Endothelial cell of umbilical vein (primary cell): ENCODE results near the gene ENTR1. TPM values are rescaled to one million over a fixed set of nuclear protein-coding genes. Genes with fewer than 3 reads are reported as not detected.

Experiments
- BruUV-seq: library from RNA; stranded (reverse); fragments of 400-500 nt; replicated peaks from 2 replicates; lab custom pipeline; 2021; lab: Mats Ljungman, UMichigan
- CTCF ChIA-PET: fragments of 300-600, 350-600 bp; sonication (Branson Sonifier 250); formaldehyde crosslinking; loops from one replicate; lab custom pipeline; 2021; ENCODE audit warnings: antibody characterized with exemption, inconsistent platforms; lab: Charles Lee
- POLR2A ChIA-PET: fragments of 300-600, 350-600 bp; sonication (Branson Sonifier 250); formaldehyde crosslinking; loops from one replicate; lab custom pipeline; 2021; ENCODE audit warnings: antibody characterized with exemption, inconsistent platforms; lab: Charles Lee
- DNase-seq: peaks from one replicate; pipeline ENCODE4 v3.0.0-alpha.2; 2011; ENCODE audit warnings: low read depth, low spot score
- FAIRE-seq: peaks from 2 replicates; lab custom pipeline; 2011; peaks lifted over from hg19 to GRCh38; lab: Jason Lieb, UNC
- H2AFZ ChIP-seq: 2 replicates; pipeline ENCODE4 v1.6.0; 2012; ENCODE audit warnings: low read depth, low read length, control low read depth, inconsistent platforms
- H3K27ac ChIP-seq: 2 replicates; pipeline ENCODE4 v1.5.1; 2011; ENCODE audit warnings: low read depth, mild to moderate bottlenecking, control low read depth, low read length, moderate library complexity; ENCODE audit not compliant: insufficient read depth
- H3K27me3 ChIP-seq, 2 experiments: 2 replicates each; pipeline versions ENCODE4 v1.6.0 to v1.6.1; 2011; ENCODE audit warnings: low read length in 2 of 2, mixed read lengths in 1 of 2; ENCODE audit not compliant: control insufficient read depth in 2 of 2, insufficient read depth in 2 of 2
- H3K36me3 ChIP-seq, 2 experiments: 2 replicates in 1 of 2; 3 replicates in 1 of 2; pipeline ENCODE4 v1.5.1; 2011; ENCODE audit warnings: low read length in 2 of 2, mild to moderate bottlenecking in 1 of 2, moderate library complexity in 1 of 2; ENCODE audit not compliant: control insufficient read depth in 2 of 2, insufficient read depth in 2 of 2; ENCODE audit errors: extremely low read depth in 1 of 2
- H3K4me1 ChIP-seq: 3 replicates; pipeline ENCODE4 v1.5.1; 2011; ENCODE audit warnings: mild to moderate bottlenecking, low read length; ENCODE audit not compliant: control insufficient read depth, insufficient read depth; ENCODE audit errors: extremely low read depth
- H3K4me2 ChIP-seq: 2 replicates; pipeline ENCODE4 v1.6.1; 2011; ENCODE audit warnings: low read length, control low read depth, mixed read lengths; ENCODE audit not compliant: insufficient read depth
- H3K4me3 ChIP-seq, 3 experiments: fragments of 200-600 bp in 1 of 3; sonication (generic), shearing (Covaris generic) in 1 of 3; replicated peaks in 1 of 3; 2 replicates each; pipeline ENCODE4 v1.5.1; 2011 to 2016; ENCODE audit warnings: control low read depth in 3 of 3, low read length in 3 of 3, mild to moderate bottlenecking in 2 of 3, inconsistent platforms in 1 of 3, low read depth in 1 of 3, moderate library complexity in 1 of 3; ENCODE audit not compliant: insufficient read depth in 1 of 3
- H3K79me2 ChIP-seq: 2 replicates; pipeline ENCODE4 v1.6.0; 2012; ENCODE audit warnings: low read length, inconsistent platforms; ENCODE audit not compliant: control insufficient read depth, insufficient read depth
- H3K9ac ChIP-seq: replicated peaks from 2 replicates; pipeline ENCODE3; 2011; ENCODE audit warnings: low read length, control low read depth; ENCODE audit not compliant: insufficient read depth; ENCODE audit errors: extremely low read depth
- H3K9me1 ChIP-seq: replicated peaks from 3 replicates; pipeline ENCODE4 v1.6.0; 2011; ENCODE audit warnings: mild to moderate bottlenecking, low read length; ENCODE audit not compliant: control insufficient read depth, insufficient read depth; ENCODE audit errors: extremely low read depth
- H3K9me3 ChIP-seq: replicated peaks from 2 replicates; pipeline ENCODE4 v1.5.1; 2012; ENCODE audit warnings: low read length, inconsistent platforms; ENCODE audit not compliant: control insufficient read depth, insufficient read depth
- H4K20me1 ChIP-seq: replicated peaks from 2 replicates; pipeline ENCODE3; 2011; ENCODE audit warnings: mild to moderate bottlenecking, low read length; ENCODE audit not compliant: control insufficient read depth, insufficient read depth; ENCODE audit errors: extremely low read depth
- EZH2 ChIP-seq: IDR thresholded peaks from 2 replicates; pipeline ENCODE4 v1.6.1; 2012; ENCODE audit warnings: borderline replicate concordance, low read depth, mild to moderate bottlenecking, moderate library complexity, low read length, inconsistent platforms; ENCODE audit not compliant: severe bottlenecking
- FOS ChIP-seq: IDR thresholded peaks from 2 replicates; pipeline ENCODE4 v1.6.1; 2011; ENCODE audit warnings: mild to moderate bottlenecking, low read length, moderate library complexity, borderline replicate concordance; ENCODE audit not compliant: insufficient read depth
- GATA2 ChIP-seq: IDR thresholded peaks from 2 replicates; pipeline ENCODE4 v1.7.0; 2011; ENCODE audit warnings: low read depth, mild to moderate bottlenecking, moderate library complexity, mixed read lengths, low read length; ENCODE audit not compliant: insufficient read length, insufficient read depth
- JUN ChIP-seq: IDR thresholded peaks from 2 replicates; pipeline ENCODE4 v1.6.1; 2011; ENCODE audit warnings: borderline replicate concordance, low read depth; ENCODE audit not compliant: insufficient read length, insufficient read depth
- MYC ChIP-seq: IDR thresholded peaks from one replicate; pipeline ENCODE4 v1.6.1; 2011; ENCODE audit warnings: mild to moderate bottlenecking, low read depth, low read length
- POLR2A ChIP-seq: IDR thresholded peaks from 2 replicates; pipeline ENCODE4 v1.6.1; 2012; ENCODE audit warnings: low read depth, mild to moderate bottlenecking, control low read depth, low read length
- POLR2AphosphoS5 ChIP-seq: IDR thresholded peaks from 2 replicates; pipeline ENCODE4 v1.6.1; 2012; ENCODE audit warnings: low read depth, mild to moderate bottlenecking, control low read depth, low read length, moderate library complexity; ENCODE audit not compliant: insufficient read depth
- dilution Hi-C: fragments of 300-500 bp; cut with MboI; formaldehyde crosslinking; loops from one replicate; pipeline ENCODE4 v1.15.0; 2019; ENCODE audit warnings: low sequenced_read_pairs; ENCODE audit not compliant: extremely low pct_ligation_motif_present
- intact Hi-C: fragments of 100-400 bp; cut with micrococcal nuclease; formaldehyde crosslinking; loops from one replicate; pipeline ENCODE4 v1.10.0; 2022
- polyA plus RNA-seq, 4 experiments: library from polyadenylated mRNA; depleted of rRNA in 3 of 4; stranded (reverse) in 3 of 4; unstranded in 1 of 4; fragments of >200 nt; gene quantifications; 2 replicates each; pipeline versions ENCODE4 v1.2.1 to v1.2.3, GENCODE V29; 2011 to 2012; ENCODE audit warnings: missing spikeins in 1 of 4
- total RNA-seq: library from RNA; stranded (reverse); gene quantifications from 2 replicates; pipeline ENCODE4 v1.2.3, GENCODE V29; 2021
- TF ChIP-seq, protein P1 (sequence below), 2 donors: IDR thresholded peaks; 1 replicate in 1 of 2; 2 replicates in 1 of 2; pipeline ENCODE4 v1.5.1; 2011; ENCODE audit warnings: low read length in 2 of 2, mild to moderate bottlenecking in 2 of 2, moderate library complexity in 2 of 2, control low read depth in 1 of 2, inconsistent platforms in 1 of 2, low read depth in 1 of 2; ENCODE audit not compliant: insufficient read depth in 1 of 2; ENCODE audit errors: extremely low read depth in 1 of 2
- TF ChIP-seq, protein P2 (sequence below): IDR thresholded peaks from 2 replicates; pipeline ENCODE4 v1.6.1; 2011; ENCODE audit not compliant: insufficient read depth, insufficient read length

ENTR1 gene
- total and polyA plus RNA-seq, 2 donors (not counting 3 experiments of a cell fraction or from before 2014, with no cell fraction given), result 36.0 to 61.6 TPM

DNA sequence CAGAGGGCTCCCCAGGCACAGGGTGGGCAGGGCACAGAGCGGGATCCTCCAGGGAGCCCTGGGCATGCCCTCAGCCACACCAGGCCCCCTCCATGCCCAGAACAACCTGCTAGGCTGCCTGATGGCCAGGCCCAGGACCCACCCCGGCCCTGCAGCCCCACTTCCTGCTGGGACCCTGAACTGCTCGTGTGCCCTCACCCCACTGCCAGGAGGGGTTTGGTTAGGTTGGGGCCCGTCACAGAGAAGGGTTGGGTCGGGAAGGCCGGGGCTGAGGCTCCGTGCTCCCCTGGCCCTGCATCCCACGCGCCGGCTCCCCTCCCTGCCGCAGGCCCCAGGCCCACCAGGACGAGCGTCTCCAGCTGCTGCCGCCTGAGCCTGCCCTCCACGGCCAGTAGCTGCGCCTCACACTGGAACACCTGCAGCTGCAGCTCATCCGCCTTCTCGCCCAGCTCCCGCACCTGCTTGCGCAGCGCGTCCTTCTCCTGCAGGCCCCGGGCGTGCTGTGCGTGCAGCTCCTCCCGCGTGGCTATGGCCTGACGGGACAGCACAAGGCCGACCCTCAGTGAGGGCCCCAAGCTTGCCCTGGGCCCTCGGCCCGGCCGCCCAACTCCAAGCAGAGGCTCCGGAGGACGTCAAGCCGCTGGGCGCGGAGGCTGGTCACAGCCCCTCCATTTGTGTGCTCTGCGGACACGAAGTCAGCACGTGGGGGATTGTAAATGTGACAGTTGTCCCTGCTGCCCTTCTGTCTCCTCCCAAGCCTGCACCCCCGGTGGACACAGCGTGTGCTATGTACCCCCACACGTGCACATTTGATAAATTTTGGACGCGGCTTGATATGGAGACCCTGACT lies 42.9 kb downstream of the ENTR1 start:
- Histone ChIP-seq H3K27me3 (no peaks in the 10 kb centered on the region), H4K20me1 (no peaks in the 10 kb centered on the region), H3K9me3 (no peaks in the 10 kb centered on the region), H3K4me3 (no peak overlapping the region), H3K79me2 (peaks cover 3% of the 10 kb centered on the region), H2AFZ (no peak overlapping the region), H3K9ac (no peak overlapping the region), H3K36me3 (no peaks in the 10 kb centered on the region), H3K9me1 (no peaks in the 10 kb centered on the region), H3K27ac (no peak overlapping the region), H3K4me1 (peaks cover 7% of the 10 kb centered on the region), H3K4me2 (no peak overlapping the region)
- no peak for DNase-seq
- FAIRE-seq, result no peak
- ChIA-PET CTCF (interaction anchor here (0.8 to 1.3 kb wide), 6 partner anchors 10 to 264 kb away, joined by 3 to 5 read pairs (median 3); no protein-coding TSS in a partner anchor), POLR2A (interaction anchor here (0.7 kb wide), 1 partner anchor 624 kb away, joined by 3 read pairs; no protein-coding TSS in a partner anchor)
- BruUV-seq, result no TSS peak
- dilution Hi-C loops (no loop called here), intact Hi-C loops (no loop called here)
- TF ChIP-seq, protein P1, sequence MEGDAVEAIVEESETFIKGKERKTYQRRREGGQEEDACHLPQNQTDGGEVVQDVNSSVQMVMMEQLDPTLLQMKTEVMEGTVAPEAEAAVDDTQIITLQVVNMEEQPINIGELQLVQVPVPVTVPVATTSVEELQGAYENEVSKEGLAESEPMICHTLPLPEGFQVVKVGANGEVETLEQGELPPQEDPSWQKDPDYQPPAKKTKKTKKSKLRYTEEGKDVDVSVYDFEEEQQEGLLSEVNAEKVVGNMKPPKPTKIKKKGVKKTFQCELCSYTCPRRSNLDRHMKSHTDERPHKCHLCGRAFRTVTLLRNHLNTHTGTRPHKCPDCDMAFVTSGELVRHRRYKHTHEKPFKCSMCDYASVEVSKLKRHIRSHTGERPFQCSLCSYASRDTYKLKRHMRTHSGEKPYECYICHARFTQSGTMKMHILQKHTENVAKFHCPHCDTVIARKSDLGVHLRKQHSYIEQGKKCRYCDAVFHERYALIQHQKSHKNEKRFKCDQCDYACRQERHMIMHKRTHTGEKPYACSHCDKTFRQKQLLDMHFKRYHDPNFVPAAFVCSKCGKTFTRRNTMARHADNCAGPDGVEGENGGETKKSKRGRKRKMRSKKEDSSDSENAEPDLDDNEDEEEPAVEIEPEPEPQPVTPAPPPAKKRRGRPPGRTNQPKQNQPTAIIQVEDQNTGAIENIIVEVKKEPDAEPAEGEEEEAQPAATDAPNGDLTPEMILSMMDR (IDR thresholded peaks at IDR 0.05; ENCODE audit: extremely low read depth in 1 of 2, insufficient read depth in 1 of 2, low read depth in 1 of 2, low read length in 2 of 2), result no peak
- no peak for TF ChIP-seq FOS
- TF ChIP-seq MYC, result no peak
- no peak for TF ChIP-seq POLR2AphosphoS5
- TF ChIP-seq, protein P2, sequence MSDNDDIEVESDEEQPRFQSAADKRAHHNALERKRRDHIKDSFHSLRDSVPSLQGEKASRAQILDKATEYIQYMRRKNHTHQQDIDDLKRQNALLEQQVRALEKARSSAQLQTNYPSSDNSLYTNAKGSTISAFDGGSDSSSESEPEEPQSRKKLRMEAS, result no peak
- no peak for TF ChIP-seq POLR2A
- no peak for TF ChIP-seq JUN
- no peak for TF ChIP-seq GATA2
- no peak for TF ChIP-seq EZH2
